ENCODE results near the gene RAB1B.
"Not testable (repeated sequence)": the region's sequence is repeated elsewhere in the genome, so short reads cannot be mapped to it uniquely, and the experiment has no call there.

The RAB1B gene

DNA sequence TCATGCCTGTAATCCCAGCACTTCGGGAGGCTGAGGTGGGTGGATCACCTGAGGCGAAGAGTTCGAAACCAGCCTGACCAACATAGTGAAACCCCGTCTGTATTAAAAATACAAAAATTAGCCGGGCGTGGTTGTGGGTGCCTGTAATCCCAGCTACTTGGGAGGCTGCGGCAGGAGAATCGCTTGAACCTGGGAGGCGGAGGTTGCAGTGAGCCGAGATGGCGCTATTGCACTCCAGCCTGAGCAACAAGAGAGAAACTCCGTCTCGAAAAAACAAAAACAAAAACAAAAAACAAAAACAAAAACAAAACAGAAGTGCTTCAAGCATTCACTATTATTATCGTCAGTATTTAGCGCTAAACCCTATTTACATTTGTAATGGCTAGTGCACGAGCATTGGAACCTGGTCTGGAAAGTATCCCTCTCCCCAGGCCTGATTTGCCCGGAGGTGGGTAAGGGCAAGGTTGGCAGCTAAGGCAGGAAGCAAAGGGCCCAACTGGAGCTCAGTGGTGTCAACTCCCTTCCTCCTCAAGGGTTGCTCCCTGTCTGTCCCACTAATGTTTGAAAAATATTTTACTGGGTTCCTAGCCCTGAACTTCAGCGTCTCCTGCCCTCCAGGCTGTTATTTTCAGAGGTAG lies 42.5 kb downstream of the RAB1B start:
- DNase-seq = not testable (repeated sequence)

DNA sequence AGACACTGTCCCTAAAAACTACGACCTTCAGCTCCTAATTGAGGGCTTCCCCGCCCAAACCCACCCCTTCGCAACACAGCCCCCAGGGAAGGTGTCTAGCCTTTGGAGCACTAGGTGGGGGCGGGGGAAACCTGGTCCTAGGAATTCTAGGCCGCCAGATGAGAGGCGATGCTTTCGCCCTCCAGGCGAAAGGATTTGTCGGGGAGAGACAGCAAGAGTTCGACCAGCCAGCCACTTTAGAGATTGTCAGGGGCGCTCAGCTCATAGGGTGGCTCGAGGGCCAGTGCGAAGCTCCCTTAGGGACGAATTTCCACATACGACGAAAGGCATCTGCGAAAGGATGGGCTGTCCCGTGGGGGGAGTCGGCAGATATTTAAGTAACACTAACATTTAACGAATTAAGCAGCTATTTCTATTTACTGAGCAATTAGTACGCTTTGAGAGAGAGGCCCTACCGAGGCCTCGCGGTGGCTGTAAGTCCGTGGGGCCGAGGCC lies 43.1 kb downstream of the RAB1B start:
- DNase-seq = no peak

GRCh38 chr11:66311965-66312548 lies 43.6 kb downstream of the RAB1B start:
- peak; percentile 81 for DNase-seq

- peak; percentile 93 for DNase-seq
Observed at GRCh38 chr11:66312549-66313320, 44.3 kb downstream of the RAB1B start.

DNA sequence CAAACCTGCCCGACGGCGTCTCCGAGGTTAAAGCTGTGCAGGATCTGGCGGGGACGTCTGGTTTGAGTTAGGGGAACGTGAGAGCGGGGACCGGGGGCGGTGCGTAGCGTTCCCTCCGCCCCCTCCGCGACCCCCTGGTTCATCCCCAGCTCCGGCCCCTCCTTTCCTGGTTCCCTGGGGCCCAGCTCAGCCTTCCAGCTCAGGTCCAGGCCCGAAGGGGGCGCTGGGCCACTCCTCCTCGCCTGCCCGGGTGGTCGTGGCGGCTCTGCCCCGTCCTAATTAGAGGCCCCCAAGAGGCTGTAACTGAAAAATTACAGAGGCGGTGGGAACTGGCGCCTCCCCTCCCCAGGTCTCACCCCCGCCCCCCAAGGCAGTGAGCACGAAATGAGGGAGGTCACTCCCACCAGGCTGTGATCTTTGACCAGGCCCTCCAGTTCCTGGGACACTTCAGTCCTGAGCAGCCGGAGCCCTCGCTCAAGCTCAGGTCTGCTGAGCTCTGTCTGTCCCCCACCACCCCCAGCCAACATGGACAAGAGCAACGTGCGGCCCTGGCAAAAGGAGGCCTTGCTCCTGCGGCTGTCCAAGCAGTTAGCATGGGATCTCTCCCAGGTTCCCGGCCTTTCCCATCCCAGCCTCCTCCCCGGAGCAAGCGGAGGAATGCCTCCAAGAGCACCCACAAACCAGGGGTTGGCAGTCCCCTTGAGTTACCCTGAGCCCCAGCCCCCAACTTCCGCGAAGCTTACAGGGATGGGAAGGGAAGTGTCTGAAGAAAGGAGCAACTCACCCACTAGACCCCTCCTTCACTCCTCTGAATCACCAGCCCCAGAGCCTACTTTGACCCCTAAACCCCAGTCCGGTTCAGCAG lies 45.1 kb downstream of the RAB1B start:
- no peak for DNase-seq

- DNase-seq = no peak
Observed at GRCh38 chr11:66314186-66314501, 45.7 kb downstream of the RAB1B start.

- DNase-seq = no peak
Observed at GRCh38 chr11:66314561-66315497, 46.4 kb downstream of the RAB1B start.

DNA sequence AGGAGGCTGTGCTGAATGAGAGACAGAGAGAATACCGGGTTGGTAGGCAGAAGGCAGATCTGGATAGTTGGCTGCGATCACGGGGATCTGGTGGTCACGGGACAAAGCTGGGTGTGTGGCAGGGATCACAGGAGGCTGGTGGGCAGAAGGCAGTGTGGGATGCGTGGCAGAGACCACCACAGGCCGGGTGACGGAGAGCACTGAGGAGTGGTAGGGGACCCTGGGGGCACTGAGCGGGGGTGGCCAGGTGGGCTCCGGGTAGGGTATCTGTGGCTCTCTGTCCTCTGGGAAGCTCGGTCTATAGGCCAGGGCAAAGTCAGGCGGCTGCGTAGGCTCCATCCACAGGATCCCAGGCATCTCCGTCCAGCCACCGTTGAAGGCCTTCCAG lies 47.1 kb downstream of the RAB1B start:
- no peak for DNase-seq

DNA sequence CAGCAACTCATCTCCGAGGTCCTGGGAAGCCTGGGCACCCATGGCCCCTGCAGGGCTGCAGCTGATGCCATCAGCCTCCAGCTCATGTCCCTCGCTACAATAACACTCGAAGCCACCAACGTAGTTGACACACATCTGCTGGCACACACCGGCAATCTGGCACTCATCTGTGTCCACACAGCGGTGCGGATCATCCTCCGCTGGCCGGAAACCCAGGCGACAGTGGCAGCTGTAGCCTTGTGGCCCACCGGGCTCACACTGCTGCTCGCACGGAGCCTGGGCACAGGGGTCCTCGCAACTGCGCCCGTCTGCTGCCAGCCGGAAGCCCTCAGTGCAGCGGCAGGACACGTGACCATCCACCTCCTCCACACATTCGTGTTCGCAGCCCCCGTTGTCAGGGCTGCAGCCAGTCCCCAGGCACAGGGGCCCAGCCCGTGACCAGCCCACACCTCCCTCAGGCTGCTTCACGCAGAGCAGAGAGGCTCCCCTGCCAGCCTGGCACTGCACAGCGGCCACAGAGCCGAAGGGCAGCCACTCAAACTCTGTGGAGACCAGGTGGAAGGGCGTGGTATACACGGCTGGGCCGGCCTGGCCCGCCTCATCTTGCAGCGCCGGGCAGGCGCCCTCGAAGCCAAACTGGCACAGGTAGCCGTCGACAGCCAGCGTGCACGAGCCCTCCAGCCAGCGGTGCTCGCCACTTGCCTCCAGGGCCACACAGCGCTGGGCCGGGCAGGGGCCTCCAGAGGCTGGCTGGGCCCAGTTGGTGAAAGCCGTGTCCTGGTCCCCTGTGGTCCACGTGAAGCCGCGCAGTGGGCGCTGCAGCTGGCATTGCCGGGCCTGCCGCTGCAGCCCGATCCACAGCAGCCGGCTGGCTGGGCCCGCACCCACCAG lies 47.7 kb downstream of the RAB1B start:
- DNase-seq = no peak

DNA sequence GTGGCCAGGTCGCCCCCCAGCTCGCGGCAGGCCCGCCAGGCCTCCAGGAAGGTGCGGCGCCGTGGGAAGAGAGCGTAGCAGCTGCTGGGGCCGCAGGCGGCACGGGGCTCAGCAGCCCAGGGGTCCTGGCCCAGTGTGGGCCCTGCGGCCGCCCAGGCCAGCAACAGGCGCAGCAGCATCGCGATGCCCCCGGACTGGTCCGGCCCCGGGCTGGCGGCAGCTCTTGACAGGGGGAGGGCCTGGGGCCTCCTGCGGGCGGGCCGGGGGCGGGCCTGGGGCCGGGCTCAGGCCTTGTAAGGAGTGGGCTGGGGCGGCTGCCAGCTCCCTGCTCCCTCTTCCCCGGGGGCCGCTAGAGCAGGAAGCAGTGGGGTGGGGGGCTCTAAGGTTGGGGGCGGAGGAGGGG lies 48.4 kb downstream of the RAB1B start, which contains the start of gene CD248:
TSS of gene CD248 (minus strand) at position 196 of the 403 bp plus-strand sequence. CDS start at position 179, 17 bp downstream.
- no peak for DNase-seq

- DNase-seq = no peak
Observed at GRCh38 chr11:66317322-66317722, 48.9 kb downstream of the RAB1B start.

DNA sequence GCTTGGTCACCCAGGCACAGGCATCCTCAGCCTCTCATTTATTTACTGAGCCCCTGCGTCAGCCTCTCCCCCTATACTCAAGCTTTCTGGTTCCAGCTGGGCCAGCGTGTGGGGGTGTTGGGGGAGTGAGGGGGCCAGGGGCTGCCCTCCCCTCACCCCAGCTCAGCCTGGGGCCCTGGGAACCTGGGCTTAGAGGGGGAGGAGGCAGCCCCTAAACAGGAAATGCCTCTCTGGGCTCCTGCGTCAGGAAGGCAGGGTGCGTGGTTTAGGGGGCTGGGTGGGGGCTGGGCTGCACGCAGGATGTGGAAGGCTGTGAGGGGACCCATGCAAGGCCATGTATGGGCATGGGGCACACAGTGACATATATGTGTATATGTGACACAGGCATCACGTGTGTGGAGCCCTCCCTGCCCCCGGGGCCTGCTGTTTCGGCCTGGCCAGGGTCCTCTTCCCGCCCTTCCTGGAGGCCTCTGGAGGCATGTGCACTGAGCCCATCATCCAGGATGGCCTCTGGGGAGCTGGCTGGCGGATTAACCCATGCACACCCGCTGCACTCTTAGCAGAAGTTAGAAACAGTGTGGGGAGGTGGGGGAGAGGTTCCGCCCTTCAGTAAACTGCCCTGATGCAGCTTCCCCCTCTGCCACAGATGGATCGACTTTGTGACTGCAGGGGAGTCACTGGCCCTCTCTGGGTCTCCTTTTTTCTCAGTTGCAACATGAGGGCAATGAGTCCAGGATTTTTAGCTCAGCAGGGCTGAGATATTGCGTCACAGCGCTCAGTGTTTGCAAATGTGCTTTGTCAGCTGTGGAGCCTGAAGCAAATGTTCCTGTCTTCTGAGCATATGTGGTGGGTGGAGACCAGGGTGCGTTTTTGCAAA lies 49.5 kb downstream of the RAB1B start:
- no peak for DNase-seq

- DNase-seq = no peak
Observed at GRCh38 chr11:66318600-66318970, 50.1 kb downstream of the RAB1B start.

GRCh38 chr11:66320289-66320688 lies 51.9 kb downstream of the RAB1B start:
- not testable (repeated sequence) for DNase-seq

DNA sequence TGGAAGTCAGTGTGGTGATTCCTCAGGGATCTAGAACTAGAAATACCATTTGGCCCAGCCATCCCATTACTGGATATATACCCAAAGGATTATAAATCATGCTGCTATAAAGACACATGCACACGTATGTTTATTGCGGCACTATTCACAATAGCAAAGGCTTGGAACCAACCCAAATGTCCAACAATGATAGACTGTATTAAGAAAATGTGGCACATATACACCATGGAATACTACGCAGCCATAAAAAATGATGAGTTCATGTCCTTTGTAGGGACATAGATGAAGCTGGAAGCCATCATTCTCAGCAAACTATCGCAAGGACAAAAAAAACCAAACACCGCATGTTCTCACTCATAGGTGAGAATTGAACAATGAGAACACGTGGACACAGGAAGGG lies 52.3 kb downstream of the RAB1B start:
- DNase-seq = not testable (repeated sequence)

DNA sequence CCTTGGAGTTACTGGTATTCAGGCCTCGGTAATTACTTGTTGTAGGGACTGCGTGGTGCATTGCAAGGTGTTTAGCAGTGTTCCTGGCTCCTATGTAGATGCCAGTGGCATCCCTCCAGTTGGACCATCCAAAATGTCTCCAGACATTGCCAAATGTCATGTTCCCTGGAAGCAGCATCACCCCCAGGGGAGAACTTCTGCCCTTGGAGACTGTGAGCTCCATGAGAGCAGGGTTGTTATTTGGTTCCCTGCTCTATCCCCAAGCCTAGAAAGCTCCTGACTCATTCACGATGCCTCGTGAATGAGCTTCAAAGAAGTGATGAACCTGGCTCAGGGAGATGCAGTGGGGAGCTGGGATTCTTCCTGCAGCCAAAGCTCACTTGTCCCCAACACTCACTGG lies 53.2 kb downstream of the RAB1B start:
- DNase-seq = no peak

- no peak for DNase-seq
Observed at GRCh38 chr11:66322732-66323427, 54.4 kb downstream of the RAB1B start.

DNA sequence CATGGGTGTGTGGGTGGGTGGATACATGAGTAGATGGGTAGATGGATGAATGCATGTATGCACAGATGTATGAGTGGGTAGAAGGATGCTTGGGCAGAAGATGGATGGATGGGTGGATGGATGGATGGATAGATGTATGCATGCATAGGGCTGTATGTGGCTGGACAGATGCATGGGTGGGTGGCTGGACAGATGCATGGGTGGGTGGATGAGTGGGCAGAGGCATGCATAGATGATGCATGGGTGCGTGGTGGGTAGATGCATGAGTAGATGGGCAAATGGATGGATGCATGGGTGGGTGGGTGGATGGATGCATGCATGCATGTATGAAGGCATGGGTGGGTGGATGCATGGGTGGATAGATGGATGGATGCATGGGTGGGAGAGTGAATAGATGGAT lies 55.2 kb downstream of the RAB1B start:
- DNase-seq = no peak

DNA sequence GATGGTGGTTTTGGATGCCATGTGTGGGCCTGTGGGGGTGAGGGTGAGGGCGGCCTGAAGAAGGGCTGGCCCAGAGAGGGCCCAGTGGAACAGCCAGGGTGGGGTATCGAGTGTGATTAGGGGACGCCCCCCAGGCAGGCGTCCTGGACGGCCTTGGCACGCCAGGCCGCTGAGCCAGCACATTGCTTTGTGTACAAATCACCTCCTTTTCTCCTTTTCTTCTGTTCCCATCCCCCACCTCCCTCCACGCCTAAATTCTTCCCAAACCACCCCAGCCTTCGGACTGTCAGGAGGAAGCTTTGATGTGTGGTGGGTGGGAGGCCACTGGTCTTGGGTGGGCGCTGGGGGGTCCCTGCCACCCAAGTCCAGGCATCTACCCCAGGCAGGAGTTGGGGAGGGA lies 56.2 kb downstream of the RAB1B start:
- DNase-seq = no peak

Measured in NCI-H446 treated with DMSO at 0.1 percent for 48 hours (cell line).